Cardiac muscle cell (in vitro differentiated cells and primary cell): ENCODE measurements around the gene SPRING1. TPM values are rescaled to one million over a fixed set of nuclear protein-coding genes. Genes with fewer than 3 reads are reported as not detected.

Experiments
- DNase-seq, 2 donors: peaks; one replicate each; pipeline versions ENCODE4 v3.0.0 to v3.0.0-alpha.2; 2010 to 2017; ENCODE audit warnings: low read depth in 1 of 2, low spot score in 1 of 2
- H3K27ac ChIP-seq: fragments of 200-600 bp; sonication (generic); 2 replicates; pipeline ENCODE4 v1.5.1; 2016
- H3K27me3 ChIP-seq: fragments of 200-600 bp; sonication (generic); 2 replicates; pipeline ENCODE4 v1.6.0; 2016; ENCODE audit warnings: control low read depth
- H3K36me3 ChIP-seq: fragments of 200-600 bp; sonication (generic); 2 replicates; pipeline ENCODE4 v1.5.1; 2016; ENCODE audit warnings: control low read depth
- H3K4me1 ChIP-seq: fragments of 200-600 bp; sonication (generic); 2 replicates; pipeline ENCODE4 v1.8.1; 2017; ENCODE audit warnings: low read depth, mild to moderate bottlenecking, mixed run types
- H3K4me3 ChIP-seq: fragments of 200-600 bp; sonication (generic); 2 replicates; pipeline ENCODE4 v1.5.1; 2016; ENCODE audit warnings: mild to moderate bottlenecking
- H3K9me3 ChIP-seq: fragments of 200-600 bp; sonication (generic); 2 replicates; pipeline ENCODE4 v1.5.1; 2017; ENCODE audit warnings: low read depth, mild to moderate bottlenecking, control low read depth
- CTCF ChIP-seq: IDR thresholded peaks from 2 replicates; pipeline ENCODE4 v1.5.1; 2012; ENCODE audit warnings: low read depth, mild to moderate bottlenecking, low read length
- polyA plus RNA-seq: library from polyadenylated mRNA; unstranded; fragments of >200 nt; fragmentation: Nextera tagmentation; extraction: Ambion mirVana; gene quantifications from 2 replicates; pipeline ENCODE4 v1.2.1, GENCODE V29; 2016
- total RNA-seq: library from RNA; depleted of rRNA; stranded (reverse); fragments of >200 nt; gene quantifications from 2 replicates; pipeline ENCODE4 v1.2.3, GENCODE V29; 2016

The SPRING1 gene
- total and polyA plus RNA-seq, 2 experiments from 2014 or later, result 14.2 to 23.5 TPM

- H3K36me3 ChIP-seq, result peaks cover 5% of the 10 kb centered on the region
- TF ChIP-seq CTCF, result no peak
- H3K4me1 ChIP-seq, result no peaks in the 10 kb centered on the region
- DNase-seq, result peak in 1 of 2 donors; percentile 43
- no peaks in the 10 kb centered on the region for H3K9me3 ChIP-seq
- H3K27ac ChIP-seq, result no peak overlapping the region
- H3K4me3 ChIP-seq, result peak overlapping the region; percentile 99
- H3K27me3 ChIP-seq, result no peaks in the 10 kb centered on the region
Measured at GRCh38 chr12:116736962-116737773, 701 bp downstream of the SPRING1 start.

DNA sequence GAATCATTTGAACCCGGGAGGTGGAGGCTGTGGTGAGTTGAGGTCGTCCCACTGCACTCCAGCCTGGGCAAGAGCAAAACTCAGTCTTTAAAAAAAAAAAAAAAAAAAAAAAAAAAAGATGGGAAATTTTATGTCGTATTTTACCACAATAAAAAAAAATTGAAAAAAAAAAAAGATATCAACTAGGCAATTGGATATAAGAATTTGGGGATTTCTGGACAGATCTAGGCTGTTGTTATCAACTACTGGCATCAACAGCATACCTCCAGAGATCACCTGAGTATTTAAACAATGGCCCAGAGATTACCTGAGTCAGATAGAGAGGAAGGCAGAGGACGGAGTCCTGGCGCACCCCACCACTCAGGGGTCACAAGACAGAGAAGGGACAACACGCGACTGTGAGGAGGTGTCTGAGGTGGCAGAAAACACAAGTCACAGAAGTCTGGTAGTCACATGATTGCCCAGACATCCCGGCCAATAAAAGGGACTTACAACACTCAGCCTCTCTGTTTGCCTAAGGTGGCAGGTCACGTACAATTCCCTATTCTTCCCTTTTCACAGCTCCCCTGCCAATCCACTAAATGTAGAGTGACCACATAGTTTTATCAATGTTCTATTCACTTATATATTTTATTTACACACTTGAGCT lies 1.8 kb downstream of the SPRING1 start:
- Histone ChIP-seq H3K9me3 (no peaks in the 10 kb centered on the region), H3K36me3 (peaks cover 5% of the 10 kb centered on the region), H3K27me3 (no peaks in the 10 kb centered on the region), H3K4me1 (no peaks in the 10 kb centered on the region), H3K27ac (no peak overlapping the region), H3K4me3 (no peak overlapping the region)
- TF ChIP-seq CTCF, result no peak
- DNase-seq, result no peak

DNA sequence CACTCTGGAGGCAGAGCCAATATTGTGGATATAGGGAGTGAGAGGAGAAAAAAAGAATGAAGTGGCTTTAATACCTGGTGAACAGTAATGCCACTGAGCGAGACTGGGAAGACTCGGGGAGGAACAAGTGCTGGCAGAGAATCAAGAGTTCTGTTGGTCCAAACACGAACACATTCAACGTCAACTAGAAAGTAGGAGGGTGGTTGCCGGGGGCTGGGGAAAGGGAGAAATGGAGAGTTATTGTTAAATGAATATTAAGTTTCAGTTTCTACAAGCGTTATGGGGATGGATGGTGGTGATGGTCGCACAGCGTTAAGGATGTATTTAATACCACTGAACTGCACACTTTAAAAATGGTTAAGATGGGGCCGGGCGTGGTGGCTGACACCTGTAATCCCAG lies 2.8 kb downstream of the SPRING1 start:
- TF ChIP-seq CTCF, result no peak
- no peak overlapping the region for H3K4me3 ChIP-seq
- H3K9me3 ChIP-seq, result no peaks in the 10 kb centered on the region
- no peaks in the 10 kb centered on the region for H3K27me3 ChIP-seq
- no peak overlapping the region for H3K27ac ChIP-seq
- no peak for DNase-seq
- H3K4me1 ChIP-seq, result no peaks in the 10 kb centered on the region
- H3K36me3 ChIP-seq, result peaks cover 5% of the 10 kb centered on the region

DNA sequence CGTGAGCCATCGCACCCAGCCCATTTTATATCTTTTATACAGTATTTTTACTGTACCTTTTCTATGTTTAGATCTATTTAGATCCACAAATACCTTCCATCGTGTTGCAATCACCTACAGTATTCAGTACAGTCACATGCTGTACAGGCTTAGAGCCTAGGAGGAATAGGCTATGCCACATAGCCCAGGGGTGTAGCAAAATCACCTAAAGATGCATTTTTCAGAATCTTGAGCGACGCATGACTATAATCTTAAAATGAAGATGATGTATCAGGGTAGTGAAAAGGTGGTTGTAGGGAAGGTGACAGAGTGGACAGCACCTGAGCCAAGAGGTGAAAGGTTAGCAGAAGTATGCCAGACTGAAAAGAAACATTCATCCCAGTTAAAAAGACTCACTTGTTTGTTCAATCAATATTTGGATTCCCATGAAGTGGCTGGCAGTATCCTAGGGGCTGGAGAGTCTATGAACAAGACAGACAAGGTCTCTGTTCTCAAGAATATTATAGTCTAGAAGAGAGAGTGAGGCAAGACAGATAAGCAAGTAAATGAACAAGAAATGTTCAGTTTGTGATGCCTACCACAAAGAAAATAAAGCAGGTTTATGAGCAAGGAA lies 3.6 kb downstream of the SPRING1 start:
- Histone ChIP-seq H3K27me3 (no peaks in the 10 kb centered on the region), H3K4me3 (no peak overlapping the region), H3K9me3 (no peaks in the 10 kb centered on the region), H3K27ac (no peak overlapping the region), H3K4me1 (no peaks in the 10 kb centered on the region), H3K36me3 (peaks cover 5% of the 10 kb centered on the region)
- no peak for DNase-seq
- TF ChIP-seq CTCF, result no peak

GRCh38 chr12:116731801-116732200 lies 6.1 kb downstream of the SPRING1 start:
- no peaks in the 10 kb centered on the region for H3K27me3 ChIP-seq
- H3K36me3 ChIP-seq, result peaks cover 5% of the 10 kb centered on the region
- DNase-seq, result no peak
- peaks cover 3% of the 10 kb centered on the region for H3K4me1 ChIP-seq
- H3K9me3 ChIP-seq, result no peaks in the 10 kb centered on the region
- H3K4me3 ChIP-seq, result no peak overlapping the region
- no peak overlapping the region for H3K27ac ChIP-seq
- TF ChIP-seq CTCF, result no peak
